CD4-positive, alpha-beta T cell treated with Interferon gamma for 1 hour (primary cell): ENCODE data around the gene SPOCK2.

Source experiments
- DNase-seq: peaks from one replicate; pipeline ENCODE4 v3.0.0-alpha.2; 2020

Gene SPOCK2

DNA sequence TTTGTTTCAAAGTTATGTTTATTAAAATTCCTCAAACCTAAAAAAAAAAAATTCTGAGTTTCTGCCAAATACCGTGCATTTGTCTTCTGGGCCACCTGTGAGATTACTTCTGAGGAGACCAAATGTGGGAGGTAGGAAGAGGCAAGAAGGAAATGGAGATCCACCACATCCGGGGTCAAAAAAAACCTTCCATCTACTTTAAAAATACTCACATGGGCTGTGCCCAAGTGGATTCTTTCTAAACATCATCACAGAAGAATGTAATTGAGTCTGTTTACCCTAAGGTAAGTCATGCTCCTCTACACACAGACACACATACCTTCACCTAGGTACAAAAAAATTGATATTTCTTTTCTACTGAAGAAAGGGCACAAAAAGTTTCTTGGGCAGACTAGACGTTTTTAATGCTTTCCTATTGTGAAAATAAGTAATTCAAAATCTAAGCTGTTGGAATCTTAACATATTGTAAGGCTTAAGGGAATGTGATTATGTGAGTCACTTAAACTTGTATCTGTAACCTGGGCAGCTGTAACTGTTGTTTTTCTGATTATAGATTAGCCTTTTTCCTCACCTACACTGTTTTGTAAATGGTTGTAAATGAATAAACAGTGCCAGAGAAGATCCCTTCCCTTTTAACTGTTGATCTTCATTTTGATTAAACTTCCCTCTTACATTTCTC lies 19.1 kb upstream of the SPOCK2 start:
- DNase-seq: no peak

DNA sequence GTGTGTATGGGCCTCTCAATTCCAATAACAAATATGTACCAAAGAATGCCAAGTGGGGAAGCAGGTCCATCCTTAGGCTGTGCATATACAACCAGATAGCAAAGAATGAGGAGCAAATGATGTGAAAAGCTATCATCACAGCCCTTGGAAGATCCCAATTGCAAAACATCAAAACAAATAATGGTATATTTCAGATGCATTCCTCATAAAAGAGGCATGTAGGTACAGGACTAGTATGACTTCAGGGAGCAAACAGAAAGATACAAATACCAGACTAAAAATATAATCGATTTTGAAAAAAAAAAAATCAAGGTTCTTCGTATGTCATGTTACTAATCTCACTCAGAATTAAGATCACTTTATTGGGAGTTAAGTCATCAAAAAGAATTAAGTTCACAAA lies 18.5 kb upstream of the SPOCK2 start:
- no peak for DNase-seq

DNA sequence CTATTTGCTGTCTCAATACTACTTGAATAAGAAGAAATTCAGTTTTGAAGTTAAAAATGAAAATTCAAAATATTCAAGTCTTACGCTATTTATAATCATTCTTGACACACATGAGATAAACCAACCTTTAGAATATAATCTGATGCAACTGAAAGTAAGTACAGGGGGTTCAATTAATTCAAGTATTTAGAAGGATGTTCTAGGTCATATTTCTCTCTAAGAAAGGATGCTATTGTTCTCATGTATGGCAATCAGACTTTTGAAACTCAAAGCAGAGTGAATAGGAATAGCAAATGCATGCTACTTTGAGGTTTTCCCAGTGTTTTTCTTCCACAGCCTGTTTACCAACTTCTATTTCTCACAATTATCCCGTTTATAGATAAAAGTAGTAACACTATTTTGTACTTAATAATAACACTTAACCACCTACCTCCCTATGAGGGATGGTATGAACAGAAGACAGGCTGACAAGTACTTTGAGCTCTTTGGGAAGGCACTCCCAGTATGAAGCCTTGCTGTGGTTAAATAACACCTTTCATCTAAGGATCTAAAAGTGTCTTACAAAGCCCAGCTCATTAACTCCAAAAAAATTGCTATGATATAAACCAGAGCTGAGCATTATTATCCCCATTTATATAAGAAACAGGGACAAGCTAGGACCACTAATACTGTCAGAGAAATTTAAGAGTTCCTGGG lies 18.0 kb upstream of the SPOCK2 start:
- DNase-seq: no peak

DNA sequence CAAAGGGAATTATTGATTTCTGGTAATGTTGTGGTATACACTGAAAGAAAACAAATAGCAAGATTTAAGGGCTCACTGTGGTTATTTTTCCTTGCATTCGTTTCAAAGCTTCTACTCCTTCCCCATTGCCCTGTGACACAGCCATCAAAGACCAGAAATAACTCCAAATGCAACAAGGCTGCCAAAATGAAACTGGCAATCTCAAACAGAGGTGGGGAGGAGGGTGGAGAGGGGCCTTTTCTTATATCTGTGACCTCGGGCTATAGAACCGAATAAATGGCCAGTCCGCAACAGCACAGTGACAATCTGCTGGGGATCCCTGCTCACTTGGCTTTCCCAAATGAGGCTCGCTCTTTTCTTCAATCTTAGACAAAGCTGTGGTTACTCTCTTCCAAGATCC lies 17.4 kb upstream of the SPOCK2 start:
- no peak for DNase-seq

DNA sequence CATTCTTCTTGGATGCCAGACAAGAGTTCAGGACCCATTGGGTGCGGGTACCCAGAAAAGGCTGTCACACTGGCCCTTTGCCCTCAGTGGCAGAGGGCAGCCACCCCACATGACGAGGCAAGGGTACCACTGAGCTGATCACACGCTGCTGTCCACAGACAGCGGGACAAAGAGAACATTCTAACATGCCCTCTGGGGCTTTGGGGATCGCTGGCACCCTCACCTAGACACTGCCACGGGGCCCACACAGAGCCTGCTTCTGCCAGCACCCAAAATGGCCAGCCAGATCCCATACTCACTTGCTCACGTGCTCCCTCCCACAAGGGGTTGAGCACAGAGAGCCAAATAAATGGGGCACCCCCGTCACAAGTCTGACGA lies 16.7 kb upstream of the SPOCK2 start:
- DNase-seq: no peak

DNA sequence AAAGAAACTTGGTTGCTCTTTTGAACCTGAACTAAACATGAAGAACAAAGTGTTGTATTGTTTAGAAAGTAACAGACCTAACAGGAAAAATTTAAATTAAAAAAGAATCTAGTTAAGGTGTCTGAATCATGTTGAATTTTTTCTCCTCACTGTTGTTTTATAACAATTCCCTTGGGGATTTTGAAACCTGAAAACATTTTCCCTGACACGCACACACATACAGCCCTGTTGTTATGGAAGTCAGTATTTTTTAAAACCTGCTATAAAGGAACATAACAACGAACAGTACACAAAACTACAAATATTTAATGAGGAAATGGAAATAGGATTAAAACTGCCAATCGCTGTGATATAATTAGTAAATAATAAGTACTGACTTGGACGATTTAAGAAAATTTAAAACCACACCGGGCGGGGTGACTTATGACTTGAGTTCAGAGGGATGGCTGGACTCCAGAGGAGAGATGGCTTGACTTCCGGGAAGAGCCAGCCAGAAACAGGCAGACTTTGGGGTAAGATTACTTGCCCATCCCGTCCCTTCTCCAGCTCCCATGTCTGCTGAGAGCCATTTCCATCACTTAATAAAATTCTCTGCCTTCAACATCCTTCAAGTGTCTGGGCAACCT lies 16.2 kb upstream of the SPOCK2 start:
- DNase-seq: no peak

DNA sequence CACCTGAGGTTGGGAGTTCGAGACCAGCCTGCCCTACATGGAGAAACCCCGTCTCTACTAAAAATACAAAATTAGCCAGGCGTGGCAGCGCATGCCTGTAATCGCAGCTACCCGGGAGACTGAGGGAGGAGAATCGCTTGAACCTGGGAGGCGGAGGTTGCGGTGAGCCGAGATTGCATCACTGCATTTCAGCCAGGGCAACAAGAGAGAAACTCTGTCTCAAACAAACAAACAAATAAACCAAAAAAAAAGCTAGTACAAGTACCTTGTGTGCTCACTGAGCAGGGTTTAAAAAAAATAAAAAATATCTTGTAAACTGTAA lies 11.2 kb upstream of the SPOCK2 start:
- DNase-seq: no peak

DNA sequence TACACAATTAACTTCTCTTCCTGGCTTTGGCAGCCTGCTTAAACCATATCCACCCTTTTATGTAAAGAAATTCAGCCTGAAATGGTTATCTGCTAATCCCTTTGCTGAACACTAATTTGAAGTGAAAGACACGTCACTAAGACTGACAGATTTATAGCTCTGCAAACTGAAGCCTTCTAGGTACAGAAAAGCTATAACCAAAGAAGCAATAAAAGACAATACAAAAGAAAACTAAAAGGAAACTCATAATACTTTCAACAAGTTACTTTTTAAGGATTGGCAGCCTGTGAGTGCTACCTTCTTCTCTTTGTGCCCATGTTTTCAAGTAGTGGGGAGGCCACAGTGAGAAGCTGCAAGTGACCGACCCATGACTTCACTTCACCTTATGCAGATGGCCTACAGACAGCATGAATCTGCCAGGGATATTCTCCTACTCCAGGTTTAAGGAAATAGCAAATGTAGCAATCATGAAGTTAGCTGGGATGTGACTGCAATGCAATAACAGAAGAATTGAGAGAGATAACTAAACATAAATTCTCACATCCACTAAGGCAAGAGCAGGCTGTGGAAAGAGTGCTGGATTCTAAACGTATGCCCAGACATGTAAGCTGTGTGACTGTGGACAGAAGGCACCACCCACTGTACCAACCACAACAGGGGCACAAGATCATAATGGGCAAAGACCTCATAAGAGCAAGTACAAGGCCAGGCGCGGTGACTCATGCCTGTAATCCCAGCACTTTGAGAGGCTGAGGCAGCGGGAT lies 10.7 kb upstream of the SPOCK2 start:
- no peak for DNase-seq

DNA sequence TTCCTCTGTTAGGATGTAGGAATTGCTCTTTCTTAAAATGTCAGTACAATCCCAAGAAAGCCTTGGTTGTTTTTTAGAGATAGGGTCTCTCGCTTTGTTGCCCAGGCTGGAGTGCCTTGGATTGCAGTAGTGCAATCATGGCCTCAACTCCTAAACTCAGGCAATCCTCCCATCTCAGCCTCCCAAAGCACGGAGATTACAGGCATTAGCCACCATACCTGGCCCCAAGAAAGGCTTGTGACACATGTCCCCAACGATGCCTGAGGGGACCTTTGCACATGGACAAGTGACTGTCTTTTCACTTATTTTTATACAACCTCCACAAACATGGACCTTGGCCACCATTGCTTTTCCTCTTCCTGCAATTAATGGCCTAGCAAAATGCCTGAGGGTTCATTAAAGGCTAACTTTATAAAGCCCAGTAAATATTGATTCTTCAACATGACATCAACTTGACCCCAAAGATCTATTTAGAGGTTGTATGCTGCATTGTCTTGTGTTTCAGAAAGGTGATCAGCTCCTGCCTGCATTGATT lies 10.0 kb upstream of the SPOCK2 start:
- DNase-seq: no peak

DNA sequence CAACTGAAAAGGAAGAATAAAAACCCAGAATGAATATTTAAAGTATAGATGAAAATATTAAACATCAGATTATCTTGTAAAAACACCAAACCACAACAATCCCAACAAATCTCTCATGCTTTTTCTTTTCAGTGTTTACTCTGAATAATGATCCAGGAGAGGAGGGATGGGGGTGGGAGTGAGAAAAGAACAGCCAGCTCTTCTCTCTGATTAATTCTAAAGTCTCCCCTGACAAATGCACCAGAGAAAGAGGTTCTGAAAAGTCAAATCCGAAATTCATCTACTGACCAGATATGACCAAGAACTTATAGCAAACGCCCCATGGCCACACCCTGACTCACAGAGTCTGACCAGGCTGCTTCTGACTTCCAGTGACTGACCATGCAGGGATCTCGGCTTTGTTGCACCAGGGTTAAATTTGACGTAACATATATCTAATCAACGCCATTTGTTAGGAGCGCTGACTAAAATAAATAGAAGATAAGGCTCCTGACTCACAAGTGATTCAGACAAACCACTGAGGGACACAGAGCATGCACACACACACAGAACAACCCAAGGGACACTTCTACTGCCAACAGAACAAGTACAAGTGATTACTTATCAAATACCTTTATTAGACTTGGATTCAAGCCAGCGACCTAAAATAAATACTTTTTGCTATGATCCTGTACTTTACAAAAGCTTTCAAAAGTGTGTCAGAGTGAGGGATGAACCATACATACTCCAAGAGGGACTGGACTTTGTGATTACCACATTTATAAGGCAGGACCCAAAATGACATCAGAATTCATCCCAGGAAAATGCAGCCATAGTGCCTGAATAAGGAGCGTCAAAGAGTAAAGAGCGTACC lies 9.3 kb upstream of the SPOCK2 start:
- DNase-seq: no peak

DNA sequence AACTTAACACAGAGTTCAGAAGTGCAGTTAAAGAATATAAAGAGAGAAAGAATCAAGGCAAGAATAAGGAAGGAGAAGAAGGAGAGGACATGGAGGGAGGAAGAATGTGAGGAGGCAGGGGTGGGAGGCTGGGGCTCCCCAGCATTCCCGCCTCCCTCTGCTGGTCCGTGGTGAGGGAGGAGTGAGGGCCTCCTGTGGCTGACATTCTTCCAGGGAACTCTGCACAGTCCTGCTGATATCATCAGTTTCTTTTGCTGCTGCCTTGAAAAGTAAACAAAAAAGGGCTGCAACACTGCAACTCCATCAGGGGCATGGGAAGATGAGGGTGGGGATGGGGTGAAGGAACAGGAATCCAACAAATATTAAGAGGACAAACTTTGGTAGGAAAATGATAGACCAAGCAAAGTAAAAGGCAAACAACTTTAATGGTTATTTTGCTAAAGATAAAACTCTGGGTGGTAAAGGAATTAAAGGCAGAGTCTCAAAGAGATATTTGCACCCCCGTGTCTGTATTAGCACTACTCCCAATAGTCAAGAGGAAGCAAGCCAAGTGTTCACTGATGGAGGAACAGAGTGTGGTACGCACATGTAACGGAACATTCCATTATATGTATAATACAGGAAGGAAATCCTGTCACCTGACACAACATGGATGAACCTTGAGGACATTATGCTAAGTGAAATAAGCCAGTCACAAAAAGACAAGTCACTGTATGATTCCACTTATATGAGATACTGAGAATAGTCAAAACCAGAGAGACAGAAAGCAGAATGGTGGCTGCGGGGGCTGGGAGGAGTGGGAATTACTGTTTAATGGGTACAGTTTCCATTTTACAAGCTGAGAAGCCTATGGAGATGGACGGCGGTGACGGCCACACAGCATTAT lies 8.0 kb upstream of the SPOCK2 start:
- DNase-seq: no peak

DNA sequence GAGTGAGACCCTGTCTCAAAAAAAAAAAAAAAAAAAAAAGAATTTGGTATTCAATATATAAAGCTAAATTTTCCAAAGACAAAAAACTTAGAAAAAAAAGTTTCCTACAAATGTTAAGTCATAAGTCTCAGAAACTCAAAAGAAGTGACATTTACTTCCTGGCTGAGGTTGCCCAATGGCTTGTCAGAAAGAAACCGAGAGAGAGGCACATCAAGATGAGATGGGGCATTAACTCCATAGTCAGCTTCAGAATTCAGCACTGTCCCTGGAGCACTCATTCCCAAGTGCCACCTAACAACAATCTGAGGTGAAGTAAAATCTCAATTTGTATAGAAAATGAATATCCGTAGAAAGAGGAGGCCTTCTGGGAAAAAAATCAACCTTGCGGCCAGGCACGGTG lies 6.8 kb upstream of the SPOCK2 start:
- no peak for DNase-seq

DNA sequence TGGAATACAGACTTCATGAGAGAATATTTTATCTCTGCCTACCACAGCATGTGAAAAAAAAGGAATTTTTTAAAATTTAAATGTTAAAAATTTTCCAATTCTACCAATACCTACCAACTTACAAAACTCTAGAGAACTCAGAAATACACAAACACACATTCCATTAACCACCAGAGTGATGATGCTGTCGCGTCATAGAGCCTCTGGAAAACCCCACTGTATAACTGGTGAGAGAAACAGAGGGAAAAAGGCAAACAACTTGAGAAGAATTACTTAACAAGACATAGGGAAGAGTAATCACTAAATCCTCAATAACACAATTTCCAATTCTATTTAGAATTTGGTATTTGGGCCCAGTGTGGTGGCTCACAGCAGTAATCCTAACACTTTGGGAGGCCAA lies 6.2 kb upstream of the SPOCK2 start:
- no peak for DNase-seq

DNA sequence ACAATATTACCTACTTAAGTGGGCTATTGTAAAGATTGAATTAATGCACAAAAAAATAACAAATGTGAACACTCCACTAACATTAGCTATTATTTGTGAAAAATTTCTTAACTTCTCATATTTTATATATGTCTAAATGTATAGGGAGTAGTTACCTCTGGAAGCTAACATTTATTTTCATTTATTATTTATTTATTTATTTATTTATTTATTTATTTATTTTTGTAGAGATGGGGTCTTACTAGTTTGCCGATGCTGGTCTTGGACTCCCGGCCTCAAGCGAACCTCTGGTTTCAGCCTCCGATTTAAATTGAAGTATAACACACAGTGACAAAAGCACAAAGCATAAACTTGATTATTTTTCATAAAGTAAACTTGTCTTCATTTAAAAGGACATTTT lies 5.1 kb upstream of the SPOCK2 start:
- no peak for DNase-seq

DNA sequence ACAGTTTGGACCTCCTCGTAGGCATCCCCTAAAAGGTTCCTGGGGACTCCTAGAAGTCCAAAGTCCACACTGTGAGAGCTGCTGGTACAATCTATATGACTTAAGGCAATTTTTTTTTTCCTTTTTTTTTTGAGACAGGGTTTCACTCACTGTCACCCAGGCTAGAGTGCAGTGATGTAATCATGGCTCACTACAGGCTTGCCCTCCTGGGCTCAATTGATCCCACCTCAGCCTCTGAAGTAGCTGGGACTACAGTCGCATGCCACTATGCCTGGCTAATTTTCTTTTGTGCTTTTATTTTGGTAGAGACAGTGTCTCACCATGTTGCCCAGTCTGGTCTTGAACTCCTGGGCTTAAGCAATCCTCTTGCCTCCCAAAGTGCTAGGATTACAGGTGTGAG lies 4.6 kb upstream of the SPOCK2 start:
- no peak for DNase-seq

DNA sequence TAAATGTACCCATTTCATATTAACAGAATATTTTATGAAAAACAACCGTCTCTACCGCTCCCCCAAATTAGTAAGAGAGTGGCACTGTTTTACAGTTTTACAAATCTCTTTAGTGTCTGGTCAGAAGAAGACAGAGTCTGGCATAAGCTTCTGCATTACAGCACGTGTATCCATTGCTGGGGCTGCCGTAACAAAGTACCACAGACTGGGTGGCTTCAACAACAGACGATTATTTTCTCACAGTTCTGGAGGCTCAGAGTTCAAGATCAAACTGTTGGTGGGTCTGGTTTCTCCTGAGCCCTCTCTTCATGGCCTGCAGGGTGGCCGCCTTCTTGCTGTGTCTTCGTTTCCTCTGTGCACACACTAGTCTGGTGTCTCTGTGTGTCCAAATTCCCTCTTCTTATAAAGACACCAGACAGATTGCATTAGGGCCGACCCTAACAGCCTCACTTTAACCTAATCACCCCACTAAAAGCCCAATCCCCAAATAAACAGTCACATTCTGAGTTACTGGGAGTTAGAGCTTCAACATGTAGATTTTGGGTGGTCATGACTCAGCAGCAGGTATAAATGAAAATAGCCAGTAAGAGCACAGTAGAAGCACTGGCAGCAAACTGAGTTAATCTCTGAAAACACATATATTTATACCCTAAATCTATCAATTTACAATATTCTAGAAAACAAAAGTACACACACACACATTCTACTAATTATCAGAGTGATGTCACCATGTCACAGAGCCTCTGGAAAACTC lies 4.0 kb upstream of the SPOCK2 start:
- no peak for DNase-seq

DNA sequence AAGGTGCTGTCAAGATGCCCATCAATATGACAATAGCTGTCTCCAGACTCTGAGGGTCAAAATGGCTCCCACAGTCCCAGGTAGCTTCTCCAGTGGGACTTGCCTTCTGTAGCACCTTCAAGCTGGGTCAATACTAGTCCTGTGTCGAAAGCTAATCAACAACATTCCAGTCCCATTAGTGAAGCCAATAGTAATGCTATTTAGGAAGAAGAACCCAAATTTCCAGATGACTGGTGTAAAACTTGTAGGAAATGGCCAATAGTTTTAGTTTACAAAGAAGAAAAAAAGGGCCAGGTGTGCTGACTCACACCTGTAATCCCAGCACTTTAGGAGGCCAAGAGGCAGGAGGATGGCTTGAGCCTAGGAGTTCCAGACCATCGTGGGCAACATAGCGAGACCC lies 2.0 kb upstream of the SPOCK2 start:
- no peak for DNase-seq

DNA sequence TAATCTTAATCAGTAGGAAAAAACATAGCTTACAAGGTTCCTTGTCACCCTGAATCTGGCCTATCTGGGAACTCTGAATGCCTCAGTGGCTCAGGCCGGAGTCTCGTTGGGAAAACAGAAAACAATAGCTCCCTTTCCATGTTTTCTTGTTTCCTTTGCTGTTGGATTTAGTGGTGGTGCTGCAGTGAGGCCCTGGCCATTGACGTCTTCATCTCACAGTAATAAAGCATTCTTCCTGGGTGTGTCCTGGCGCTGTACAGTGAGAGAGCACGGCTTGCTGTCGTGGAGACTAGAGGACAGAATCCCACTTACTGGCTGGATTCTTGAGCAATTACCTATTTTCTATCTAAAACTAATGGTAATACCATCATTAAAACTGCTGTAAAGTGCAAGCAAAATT lies 1.3 kb upstream of the SPOCK2 start:
- no peak for DNase-seq

DNA sequence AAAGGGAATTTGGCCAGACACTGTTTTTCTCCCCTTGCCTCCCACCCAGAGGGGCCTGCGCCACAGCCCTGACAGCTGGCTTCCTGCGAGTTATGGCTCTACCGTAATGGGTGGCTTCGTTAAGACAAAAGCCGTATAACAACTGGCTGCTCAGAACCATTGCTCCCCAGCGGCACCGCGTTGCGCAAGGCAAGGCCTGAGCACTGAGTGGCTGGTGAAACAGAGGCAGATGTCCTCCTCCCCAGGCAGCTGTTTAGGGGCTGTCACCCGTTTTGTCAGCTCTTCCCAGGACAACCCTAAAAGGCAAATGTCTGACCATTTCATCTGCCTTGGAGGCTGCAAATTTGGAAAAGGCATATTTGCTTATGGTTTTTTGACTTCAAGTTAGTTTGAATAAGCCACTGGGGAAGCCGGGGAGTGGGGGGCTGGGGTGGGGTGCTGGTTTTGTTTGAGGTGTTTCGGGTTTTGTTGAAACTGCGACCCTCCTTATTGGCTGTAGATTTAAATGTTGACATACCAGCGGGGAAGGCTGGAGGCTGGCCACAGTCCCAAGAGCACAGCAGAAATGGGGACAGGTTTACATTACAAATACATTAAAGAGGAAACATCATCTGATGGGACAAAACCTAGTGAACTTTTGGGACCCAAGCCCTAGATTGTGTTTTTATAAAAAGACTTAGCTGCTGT lies 681 bp upstream of the SPOCK2 start:
- DNase-seq: peak; percentile 51

DNA sequence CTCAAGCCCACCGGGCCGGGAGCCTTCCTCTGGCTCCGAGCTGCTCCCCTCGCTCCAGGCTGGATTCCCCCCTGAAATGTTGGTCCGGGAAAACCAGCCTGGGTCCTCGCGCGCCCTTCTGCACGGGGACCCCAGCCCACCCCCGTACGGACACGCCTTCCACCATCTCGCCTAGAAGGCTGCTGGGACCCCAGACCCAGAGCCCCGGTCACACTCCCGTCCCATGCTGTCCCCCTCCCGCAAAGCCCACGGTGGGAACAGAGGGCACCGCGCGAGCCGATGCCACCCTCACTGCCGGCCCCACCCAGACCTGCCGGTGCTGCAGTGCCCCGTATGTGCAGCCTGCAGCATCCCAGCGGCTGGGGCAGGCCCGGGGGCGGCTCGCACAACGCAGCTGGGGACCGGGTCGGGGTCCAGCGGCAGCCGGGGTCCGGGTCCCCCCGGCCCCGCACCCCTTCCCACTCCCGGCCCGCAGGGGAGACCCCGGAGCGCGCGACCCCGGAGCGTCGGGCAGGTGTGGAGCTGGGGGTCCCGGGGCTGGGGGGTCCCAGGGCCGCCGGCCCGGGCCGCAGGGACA lies 871 bp downstream of the SPOCK2 start:
- DNase-seq: peak; percentile 43
